GM18861 (cell line): ENCODE measurements around the gene IRF2BP2.
"Not testable (repeated sequence)": the region's sequence is repeated elsewhere in the genome, so short reads cannot be mapped to it uniquely, and the experiment has no call there.

Experiments
- ATAC-seq: cut with Tn5 transposase; IDR thresholded peaks from one replicate; pipeline ENCODE4 v1.9.1; 2021; ENCODE audit not compliant: unreplicated experiment

Gene IRF2BP2

DNA sequence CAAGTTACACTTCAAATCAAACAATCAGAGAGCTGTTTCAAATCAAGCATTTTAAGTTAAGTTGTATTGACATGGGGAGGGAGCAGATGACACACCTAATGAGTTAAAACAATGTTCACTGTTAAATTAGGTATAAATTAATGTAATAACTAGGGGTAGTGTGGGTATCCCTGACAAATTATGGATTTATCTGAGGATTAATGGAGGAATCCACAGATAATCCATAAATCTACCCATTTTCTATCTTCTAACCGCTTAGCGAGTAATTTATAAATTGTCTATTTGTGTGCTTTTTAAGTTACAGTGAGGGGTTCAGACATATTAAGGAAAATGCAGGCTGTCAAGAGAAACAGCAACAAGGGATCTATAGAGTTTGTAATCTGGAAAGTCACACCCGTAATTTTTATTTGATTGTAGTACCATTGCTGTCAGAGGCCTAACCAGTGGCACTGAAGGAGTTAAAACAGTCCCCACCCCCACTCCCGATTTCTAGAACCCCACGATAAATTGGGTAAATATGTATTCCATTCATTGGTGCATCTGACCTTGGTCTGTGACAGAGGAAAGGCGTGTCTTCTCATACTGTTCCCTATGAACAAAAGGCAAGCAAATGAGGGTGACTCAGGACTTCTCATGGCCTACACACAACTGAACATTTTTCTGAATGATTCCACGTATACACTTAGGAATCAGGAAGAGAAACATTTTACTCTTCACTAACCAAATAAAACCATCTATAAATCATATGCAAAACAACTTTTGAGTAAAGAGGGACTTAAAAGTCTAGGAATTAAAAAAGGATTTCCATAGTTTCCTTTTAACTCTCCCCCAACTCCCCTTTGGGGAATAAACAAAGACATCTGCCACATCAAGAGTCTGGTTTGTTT lies 7.4 kb downstream of the IRF2BP2 start:
- no peak for ATAC-seq

- ATAC-seq, result no peak
Measured at GRCh38 chr1:234601301-234602017, 8.5 kb downstream of the IRF2BP2 start.

DNA sequence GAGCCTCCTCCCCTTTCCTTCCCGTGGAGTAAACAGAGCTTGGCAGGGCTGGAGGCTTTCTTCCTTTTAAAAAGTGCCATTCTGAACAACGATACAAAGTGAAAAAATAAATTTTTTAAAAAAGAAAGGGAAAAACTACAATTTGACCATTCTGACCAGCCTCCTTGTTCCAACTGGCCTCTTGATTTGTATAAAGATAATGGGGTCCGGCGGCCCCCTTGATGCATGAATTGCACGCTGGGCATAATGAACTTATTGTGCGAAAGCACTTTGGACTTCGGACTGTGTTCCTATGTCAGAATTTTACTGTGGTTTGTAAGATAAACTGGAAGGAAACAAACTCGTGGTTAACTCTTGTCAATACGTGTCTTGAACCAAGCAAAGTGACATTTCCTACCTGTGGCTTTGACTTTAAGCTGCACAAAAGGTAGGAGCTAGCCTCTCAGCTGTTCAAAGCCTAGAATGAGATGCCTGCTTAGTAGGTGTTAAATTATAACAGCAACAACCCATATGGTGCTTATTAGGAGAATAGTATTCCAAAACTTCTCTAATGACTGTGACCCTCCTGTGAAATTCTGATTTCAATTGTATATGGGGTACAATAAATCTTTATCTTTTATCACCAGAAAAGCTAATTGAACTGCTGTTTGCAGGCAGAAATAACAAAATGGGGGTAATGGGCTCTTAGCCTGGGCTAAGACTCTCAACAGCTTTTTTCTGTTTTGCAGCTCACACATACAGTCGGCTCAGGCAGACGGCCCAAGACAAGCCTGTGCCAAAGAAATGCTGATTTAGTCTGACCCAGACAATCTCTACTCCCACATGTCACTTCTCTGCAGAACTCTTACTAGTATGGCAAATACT lies 9.3 kb downstream of the IRF2BP2 start:
- peak; percentile 20 for ATAC-seq

GRCh38 chr1:234599617-234600417 lies 10.2 kb downstream of the IRF2BP2 start:
- peak; percentile 41 for ATAC-seq

GRCh38 chr1:234598974-234599616 lies 10.9 kb downstream of the IRF2BP2 start:
- no peak for ATAC-seq

DNA sequence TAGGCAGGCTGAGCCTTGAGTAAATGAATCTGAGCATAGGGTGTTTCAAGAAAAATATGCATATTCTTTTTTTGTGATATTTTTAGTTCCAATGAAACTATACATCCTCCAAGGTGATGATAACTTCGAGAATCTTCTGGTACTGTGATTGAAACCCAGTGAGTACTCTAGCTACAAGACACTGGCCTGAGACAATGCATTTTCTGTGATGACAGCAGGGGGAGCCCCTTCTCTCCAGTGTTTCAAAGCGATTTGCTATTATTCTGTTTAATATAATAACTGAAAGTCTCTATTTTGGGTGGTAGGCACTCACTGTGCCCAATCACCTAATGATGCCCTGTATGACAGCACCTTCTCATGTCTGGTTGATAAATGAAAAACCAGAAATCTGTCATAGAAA lies 12.1 kb downstream of the IRF2BP2 start:
- no peak for ATAC-seq

- no peak for ATAC-seq
Measured at GRCh38 chr1:234595899-234596298, 14.1 kb downstream of the IRF2BP2 start.

GRCh38 chr1:234594575-234594974 lies 15.4 kb downstream of the IRF2BP2 start:
- not testable (repeated sequence) for ATAC-seq

GRCh38 chr1:234593771-234594504 lies 16.0 kb downstream of the IRF2BP2 start:
- no peak for ATAC-seq

GRCh38 chr1:234593109-234593508 lies 16.9 kb downstream of the IRF2BP2 start:
- ATAC-seq, result no peak

- no peak for ATAC-seq
Measured at GRCh38 chr1:234592240-234592639, 17.7 kb downstream of the IRF2BP2 start.

GRCh38 chr1:234591131-234591530 lies 18.8 kb downstream of the IRF2BP2 start:
- ATAC-seq, result no peak

DNA sequence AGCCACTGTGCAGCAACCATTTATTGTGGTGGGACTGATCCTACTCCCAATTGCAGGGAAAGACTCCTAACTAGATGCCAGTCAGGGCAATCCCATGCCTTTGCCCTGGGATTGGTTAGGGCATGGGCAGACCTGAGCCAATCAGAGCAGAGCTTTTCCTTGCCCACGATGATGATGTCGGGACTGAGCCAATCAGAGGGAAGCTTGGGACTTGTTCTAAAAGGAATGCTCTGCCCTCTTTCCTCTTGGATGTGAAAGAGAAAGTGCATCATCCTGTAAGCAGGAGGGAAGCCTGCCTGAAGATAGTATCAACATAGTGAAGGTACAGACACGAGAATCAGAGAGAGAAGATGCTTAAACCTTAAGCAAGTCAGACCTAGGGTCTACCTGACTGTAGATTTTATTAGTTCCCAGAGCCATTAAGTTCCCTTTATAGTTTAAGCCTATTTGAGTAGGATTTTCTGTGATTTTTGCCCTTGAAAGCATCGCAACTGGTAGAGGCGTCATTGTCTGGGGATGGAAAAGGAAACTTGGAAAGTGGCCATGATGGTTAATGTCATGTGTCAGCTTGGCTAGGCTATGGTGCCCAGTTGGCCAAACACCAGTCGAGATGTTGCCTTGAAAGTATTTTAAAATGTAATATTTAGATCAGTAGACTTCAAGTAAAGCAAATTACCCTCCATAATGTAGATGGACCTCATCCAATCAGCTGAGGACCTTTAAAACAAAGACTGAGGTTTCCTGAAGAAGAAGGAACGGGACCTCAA lies 19.9 kb downstream of the IRF2BP2 start:
- ATAC-seq, result no peak

DNA sequence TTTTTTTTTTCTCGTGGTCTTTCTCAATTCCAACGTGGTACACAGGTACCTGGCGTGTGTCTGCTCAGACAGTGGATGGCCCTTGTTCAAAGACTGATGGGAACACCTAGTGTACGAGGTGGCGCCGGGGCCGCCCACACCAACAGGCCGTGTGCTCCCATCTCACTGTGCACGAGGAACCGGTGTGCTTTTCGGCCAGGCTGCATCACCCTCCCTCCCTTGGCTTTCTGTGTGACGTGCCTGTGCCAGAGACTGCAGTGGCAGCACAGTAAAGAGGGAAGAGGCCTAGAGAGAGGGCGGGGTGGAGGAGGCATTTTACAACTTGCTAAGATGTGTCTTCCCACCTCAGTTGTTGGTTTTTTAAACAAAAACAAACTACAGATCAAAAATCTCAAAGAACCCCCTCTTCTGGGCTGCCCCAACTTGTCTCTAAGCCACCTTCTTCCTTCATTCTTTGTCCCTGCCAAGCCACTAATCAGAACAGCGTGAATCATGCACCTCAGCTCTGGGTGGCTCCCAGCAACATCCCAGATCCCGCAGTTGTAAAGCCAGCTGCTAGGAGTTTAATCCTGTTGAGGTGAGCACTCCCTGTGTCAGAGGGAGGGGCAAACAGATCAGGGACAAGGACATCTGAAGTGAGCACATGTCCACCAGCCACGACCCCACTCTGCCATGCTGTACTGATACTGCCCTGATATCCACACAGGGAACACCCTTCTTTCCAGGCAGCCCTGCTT lies 20.7 kb downstream of the IRF2BP2 start:
- no peak for ATAC-seq

DNA sequence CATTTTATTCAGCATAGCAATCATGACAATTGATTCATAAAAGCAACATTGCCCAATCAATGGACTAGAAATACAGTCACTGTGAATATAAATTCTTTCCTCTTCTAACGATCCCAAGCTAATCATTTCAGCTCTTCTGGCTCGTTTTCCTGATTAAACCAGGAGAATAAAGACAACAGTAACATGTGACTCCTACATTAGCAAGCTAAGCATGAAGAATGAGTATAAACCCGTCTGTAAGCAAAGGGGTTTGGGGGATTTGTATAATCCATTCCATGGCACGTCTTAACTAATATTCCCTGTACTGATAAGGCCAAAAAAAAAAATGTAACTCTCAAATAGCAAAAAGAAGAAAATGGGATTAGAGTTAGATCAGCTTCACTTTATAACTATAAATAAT lies 21.6 kb downstream of the IRF2BP2 start:
- no peak for ATAC-seq

GRCh38 chr1:234586892-234587485 lies 23.0 kb downstream of the IRF2BP2 start:
- ATAC-seq, result no peak

- no peak for ATAC-seq
Measured at GRCh38 chr1:234586304-234586703, 23.7 kb downstream of the IRF2BP2 start.
